Hematopoietic multipotent progenitor cell treated with erythropoietin and hydrocortisone succinate and interleukin-3 and kit ligand, for 6 days (in vitro differentiated cells): ENCODE results near the gene TATDN2.
A peak's percentile ranks its signal among the peaks of the same experiment; 100 is the strongest.

ENCODE experiments used
- DNase-seq: peaks from one replicate; pipeline ENCODE4 v3.0.0-alpha.2; 2015

The TATDN2 gene

DNA sequence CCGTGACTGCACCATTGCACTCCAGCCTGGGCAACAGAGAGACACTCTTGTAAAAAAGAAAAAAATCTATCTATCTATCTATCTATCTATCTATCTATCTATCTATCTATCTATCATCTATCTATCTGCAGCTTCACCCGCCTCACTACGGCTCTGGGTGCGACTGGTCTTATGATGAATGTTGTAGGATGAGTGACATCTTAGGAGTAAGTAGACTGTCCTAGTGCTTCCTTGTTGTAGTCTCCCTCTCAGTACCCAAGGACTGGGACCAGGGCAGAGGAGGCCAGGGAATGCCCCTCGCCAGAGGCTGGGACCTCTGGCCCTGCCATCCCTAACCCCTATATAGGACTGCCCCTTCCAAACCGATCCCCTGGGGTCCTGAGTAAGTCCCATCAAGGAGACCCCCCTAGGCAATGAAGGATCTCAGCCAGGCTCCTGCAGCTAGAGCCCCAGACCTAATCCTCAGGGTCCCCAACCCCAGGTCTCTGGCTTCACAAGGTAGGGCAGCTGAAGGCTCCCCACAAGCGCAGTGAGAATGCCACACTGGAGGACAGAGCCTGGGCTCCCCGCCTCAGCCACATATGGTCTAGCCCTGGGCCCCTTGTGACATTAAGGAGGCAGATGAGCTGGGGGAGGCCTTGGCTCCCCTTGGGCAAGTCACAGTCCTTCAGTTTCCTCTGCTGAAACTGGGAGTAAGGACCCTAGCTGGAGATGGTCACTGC is 73.5 kb downstream of the TATDN2 start:
- DNase-seq = no peak

DNA sequence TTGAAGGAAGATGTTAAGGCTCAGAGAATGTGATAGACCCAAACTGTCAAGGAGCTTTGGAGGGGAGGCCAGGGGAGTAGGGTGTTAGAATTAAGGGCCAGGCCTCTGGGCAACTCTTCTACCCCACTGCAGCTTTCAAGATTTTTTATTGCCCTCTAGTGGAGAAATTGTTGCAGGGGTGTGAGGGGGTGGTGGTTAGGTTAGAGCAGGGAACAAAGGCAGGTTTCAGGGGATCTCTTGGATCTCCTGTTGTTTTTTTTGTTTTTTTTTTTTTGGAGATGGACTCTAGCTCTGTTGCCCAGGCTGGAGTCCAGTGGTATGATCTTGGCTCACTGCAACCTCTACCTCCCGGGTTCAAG is 74.1 kb downstream of the TATDN2 start:
- DNase-seq = peak; percentile 72

DNA sequence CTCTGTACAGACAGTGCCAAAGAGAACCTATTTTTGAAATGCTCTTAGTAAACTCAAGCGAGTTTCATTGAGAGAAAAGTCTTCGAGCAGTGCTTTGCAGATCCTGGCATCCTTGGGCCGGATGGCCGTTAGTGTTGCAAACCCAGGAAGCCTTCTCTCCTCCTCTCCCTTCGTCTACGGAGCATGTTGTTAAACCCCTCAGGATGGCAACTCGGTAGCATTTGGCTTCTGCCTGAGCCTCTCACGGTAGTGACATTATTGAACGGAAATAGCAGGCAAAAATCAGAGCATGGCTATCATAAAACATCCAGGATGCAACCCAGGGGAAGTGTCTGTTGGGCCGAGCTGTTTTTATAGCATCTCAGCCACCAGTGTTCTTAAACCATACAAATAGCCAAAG is 79.3 kb downstream of the TATDN2 start:
- no peak for DNase-seq

DNA sequence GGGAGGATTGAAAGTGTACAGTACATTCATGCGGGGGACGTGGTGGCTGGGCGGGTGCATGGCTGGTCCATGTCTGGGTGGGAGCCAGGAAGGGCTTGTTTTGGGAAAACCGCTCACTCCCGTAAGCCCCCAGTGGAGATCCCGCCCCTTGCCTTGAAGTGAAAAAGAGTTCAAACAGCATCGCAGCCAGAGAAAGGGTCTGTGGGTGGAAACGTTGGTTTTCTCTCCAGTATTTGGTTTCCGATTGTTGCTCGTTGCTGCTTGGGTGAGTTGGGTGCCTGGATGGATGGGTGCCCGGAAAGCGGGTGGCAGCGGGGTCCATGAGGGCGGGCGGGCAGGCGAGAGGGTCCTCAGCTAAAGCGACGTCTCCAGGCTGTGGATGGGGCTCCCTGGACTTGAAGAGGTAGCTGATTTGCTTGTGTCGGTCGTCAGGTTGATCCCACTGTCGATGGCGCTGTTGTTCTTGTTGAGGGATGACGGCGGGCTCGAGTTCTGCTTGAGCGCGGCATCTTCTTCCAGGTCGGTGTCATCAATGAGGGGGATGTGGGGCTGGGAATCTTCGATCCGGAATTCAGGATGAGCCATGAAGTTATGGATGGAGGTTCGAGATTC is 80.3 kb downstream of the TATDN2 start:
- no peak for DNase-seq

DNA sequence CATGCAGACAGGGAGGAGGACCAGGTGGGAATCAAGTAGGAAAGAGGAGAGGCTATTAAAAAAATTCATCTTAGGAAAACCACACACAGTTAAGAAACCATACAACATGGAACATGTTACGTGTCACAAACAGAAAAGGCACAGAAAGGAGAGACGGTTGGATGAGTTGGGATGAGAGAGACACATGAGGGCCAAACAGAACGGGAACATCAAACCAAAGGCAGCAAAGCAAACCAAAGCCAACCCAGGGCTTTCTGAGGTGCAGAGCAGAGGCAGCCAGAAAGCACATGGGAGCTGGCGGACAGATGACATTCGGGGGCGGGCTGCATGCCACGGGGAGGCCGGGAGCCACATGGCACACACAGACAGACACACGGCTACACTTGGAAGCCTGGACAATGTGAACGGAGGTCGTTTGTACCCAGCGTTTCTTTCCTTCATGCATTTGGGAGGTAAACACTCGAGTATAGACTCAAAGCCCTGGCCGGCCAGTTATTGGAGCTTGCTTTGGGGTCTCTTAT is 81.3 kb downstream of the TATDN2 start:
- DNase-seq = no peak

DNA sequence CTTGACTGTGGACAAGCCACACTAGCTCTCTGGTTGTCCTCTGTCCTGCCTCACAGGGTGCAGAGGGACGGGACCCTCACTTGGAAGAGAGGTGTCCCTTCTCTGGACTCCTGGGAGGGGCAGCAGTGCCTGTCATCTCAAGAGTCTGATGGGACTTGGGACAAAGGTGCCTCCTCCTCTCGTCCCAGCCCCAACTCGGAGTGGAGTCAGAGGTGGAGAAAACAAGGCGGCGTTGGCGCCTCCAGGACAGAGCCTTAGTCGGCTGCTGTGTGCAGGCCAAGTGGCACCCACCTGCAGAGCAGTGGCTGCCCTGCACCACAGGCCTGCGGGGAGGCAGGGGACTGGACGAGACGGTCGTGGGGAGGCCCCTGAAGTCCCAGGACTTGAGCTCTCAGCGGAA is 82.1 kb downstream of the TATDN2 start:
- no peak for DNase-seq
